ENCODE data around the gene SETD1B. TPM values are rescaled to one million over a fixed set of nuclear protein-coding genes. Genes with fewer than 3 reads are reported as not detected.
A peak's percentile ranks its signal among the peaks of the same experiment; 100 is the strongest.

SETD1B gene
- total and polyA plus RNA-seq, 5 donors: 7.6 to 14.9 (median 13.0) TPM

GRCh38 chr12:121802843-121803698, 738 bp upstream of the SETD1B start:
- Histone ChIP-seq H3K9me3 (ENCODE audit: control insufficient read depth, low read length) (no peaks in the 10 kb centered on the region), H3K27me3 (ENCODE audit: control insufficient read depth, insufficient read depth) (no peaks in the 10 kb centered on the region), H3K4me3 (ENCODE audit: low read length) (peak overlapping the region; percentile 97), H3K27ac (ENCODE audit: low read length) (peak overlapping the region; percentile 99), H3K4me1 (ENCODE audit: control insufficient read depth, insufficient read depth, low read length) (peaks cover 11% of the 10 kb centered on the region)
- DNase-seq: peak; percentile 89 to 96 (median 96)
- ATAC-seq: peak; percentile 45 to 55
- WGBS: under 1% methylated on average over 65 of the region's 65 CpGs
- intact Hi-C loops (cut with DNase I): no loop called here

DNA sequence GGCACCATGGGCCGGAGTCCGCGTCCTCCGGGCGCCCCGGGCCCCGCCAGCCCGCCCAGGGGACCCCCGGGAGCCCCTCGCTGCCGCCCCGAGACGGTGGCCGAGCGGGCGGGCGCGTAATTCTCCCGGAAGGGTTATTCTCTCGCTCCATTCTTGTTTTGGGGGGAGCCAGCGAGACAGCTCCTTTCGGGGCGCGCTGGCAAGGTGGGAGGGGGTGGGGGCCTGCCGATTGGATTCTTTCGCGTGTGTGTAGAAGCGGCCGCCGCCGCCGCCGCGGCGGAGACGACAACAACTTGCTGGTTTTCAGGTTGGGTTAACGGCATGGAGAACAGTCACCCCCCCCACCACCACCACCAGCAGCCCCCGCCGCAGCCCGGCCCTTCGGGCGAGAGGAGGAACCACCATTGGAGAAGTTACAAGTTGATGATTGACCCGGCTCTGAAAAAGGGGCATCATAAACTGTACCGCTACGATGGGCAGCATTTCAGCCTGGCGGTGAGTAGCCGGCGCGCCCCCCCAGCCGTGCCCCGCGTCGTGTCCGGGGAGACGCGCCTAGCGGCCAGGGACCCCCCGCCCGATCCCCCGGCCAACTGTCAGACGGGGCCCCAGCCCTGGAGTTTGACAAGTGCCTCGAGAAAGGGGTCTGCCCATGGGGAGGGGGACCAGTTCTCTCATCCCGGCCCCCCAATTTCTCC, 755 bp downstream of the SETD1B start:
- peak overlapping the region; percentile 97 for H3K4me3 ChIP-seq (ENCODE audit: low read length)
- under 1% methylated on average over 63 of the region's 63 CpGs for WGBS
- H3K9me3 ChIP-seq (ENCODE audit: control insufficient read depth, low read length): no peaks in the 10 kb centered on the region
- intact Hi-C loops (cut with DNase I): no loop called here
- DNase-seq: peak in 2 of 3 donors; percentile 77 to 79
- no peak for ATAC-seq
- H3K27ac ChIP-seq (ENCODE audit: low read length): peak overlapping the region; percentile 89
- H3K4me1 ChIP-seq (ENCODE audit: control insufficient read depth, insufficient read depth, low read length): peaks cover 7% of the 10 kb centered on the region
- H3K27me3 ChIP-seq (ENCODE audit: control insufficient read depth, insufficient read depth): no peaks in the 10 kb centered on the region

- DNase-seq: peak in 1 of 3 donors; percentile 67
- intact Hi-C loops (cut with DNase I): no loop called here
These were observed 1.6 kb downstream of the SETD1B start for GRCh38 chr12:121805171-121806008.

DNA sequence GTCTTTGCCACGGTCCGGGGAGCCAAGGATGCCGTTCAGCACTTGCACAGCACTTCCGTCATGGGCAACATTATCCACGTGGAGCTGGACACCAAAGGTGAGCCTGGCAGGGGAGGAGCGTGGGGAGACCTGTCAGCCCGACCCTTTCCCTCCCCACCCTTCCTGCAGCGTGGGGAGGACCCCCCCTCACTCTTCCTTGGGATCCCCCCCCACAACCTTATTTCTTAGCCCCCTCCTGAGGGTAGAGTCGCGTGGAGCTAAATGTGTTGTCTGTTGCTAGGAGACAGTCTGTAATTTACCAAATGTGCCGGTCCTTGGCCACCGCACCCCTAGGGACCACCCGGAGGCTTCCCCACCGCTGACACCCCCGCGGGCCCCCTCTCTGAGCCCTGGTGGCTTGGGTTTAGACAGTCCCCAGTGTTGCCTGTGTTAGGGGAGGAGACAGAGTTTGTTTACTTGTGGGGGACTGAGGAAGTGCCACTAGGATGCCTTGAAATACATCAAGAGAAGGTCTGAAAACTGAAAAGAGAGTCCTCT, 2.3 kb downstream of the SETD1B start:
- no peak for DNase-seq
- Histone ChIP-seq H3K27ac (ENCODE audit: low read length) (peak overlapping the region; percentile 41), H3K4me3 (ENCODE audit: low read length) (peak overlapping the region; percentile 97), H3K4me1 (ENCODE audit: control insufficient read depth, insufficient read depth, low read length) (peaks cover 10% of the 10 kb centered on the region), H3K27me3 (ENCODE audit: control insufficient read depth, insufficient read depth) (no peaks in the 10 kb centered on the region), H3K9me3 (ENCODE audit: control insufficient read depth, low read length) (no peaks in the 10 kb centered on the region)
- 4% methylated on average over 16 of the region's 16 CpGs for WGBS
- intact Hi-C loops (cut with DNase I): no loop called here
- no peak for ATAC-seq

More at GRCh38 chr12:121805171-121806008, 1.6 kb downstream of the SETD1B start:
- 1% methylated on average over 45 of the region's 45 CpGs for WGBS
- no peak for ATAC-seq
- Histone ChIP-seq H3K27me3 (ENCODE audit: control insufficient read depth, insufficient read depth) (no peaks in the 10 kb centered on the region), H3K9me3 (ENCODE audit: control insufficient read depth, low read length) (no peaks in the 10 kb centered on the region), H3K27ac (ENCODE audit: low read length) (peak overlapping the region; percentile 60), H3K4me1 (ENCODE audit: control insufficient read depth, insufficient read depth, low read length) (peaks cover 7% of the 10 kb centered on the region), H3K4me3 (ENCODE audit: low read length) (peak overlapping the region; percentile 97)

DNA sequence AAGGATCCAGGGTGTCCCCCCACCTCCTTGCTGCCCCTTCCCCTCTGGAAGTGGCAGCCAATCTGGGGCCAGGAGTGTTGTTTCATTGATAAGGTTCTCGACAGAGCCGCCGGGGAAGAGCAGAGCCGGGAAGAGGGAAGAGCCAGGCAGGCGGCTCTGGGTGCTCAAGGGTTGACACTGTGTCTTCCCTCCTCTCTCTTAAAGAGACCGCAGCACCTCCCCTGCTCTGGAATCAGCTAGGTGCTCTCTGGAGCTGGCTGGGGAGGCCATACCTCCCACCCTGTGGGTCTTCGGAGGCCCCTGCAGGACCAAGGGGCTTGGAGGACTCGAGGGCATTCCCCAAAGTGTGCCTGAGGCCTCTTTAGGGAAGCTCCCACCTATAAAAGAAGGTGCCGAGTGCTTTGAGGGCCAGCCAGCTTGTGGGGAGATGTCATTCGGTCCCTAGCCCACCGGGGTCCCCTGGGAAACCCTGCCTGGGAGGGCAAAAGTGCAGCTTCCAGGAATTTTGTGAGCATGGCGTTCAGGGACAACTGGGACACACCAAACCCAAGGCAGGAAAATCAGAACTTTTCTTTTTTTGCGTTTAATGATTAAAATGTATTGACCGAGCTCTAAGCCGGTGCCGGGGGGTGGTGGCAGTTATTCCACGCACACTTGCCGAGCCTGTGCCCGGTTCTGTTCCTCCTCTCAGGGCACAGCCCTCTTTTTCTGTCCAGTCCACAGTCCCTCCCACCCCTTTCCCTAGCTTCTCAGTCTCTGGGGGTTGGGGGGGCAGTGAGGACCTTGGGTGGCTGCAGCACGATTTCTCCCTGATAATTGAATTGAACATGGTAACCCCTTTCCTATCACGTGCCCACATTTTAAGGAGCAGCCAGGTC, 3.0 kb downstream of the SETD1B start:
- DNase-seq (peak in 2 of 3 donors; percentile 55 to 62), ATAC-seq (no peak)
- Histone ChIP-seq H3K9me3 (ENCODE audit: control insufficient read depth, low read length) (no peaks in the 10 kb centered on the region), H3K4me1 (ENCODE audit: control insufficient read depth, insufficient read depth, low read length) (peaks cover 14% of the 10 kb centered on the region), H3K27me3 (ENCODE audit: control insufficient read depth, insufficient read depth) (no peaks in the 10 kb centered on the region), H3K4me3 (ENCODE audit: low read length) (peak overlapping the region; percentile 97), H3K27ac (ENCODE audit: low read length) (peak overlapping the region; percentile 41)
- intact Hi-C loops (cut with DNase I): no loop called here
- WGBS: 28% methylated on average over 21 of the region's 21 CpGs

- Histone ChIP-seq H3K4me1 (ENCODE audit: control insufficient read depth, insufficient read depth, low read length) (peaks cover 16% of the 10 kb centered on the region), H3K9me3 (ENCODE audit: control insufficient read depth, low read length) (no peaks in the 10 kb centered on the region), H3K27ac (ENCODE audit: low read length) (no peak overlapping the region), H3K27me3 (ENCODE audit: control insufficient read depth, insufficient read depth) (no peaks in the 10 kb centered on the region), H3K4me3 (ENCODE audit: low read length) (no peak overlapping the region)
- DNase-seq: peak in 1 of 3 donors; percentile 19
- intact Hi-C loops (cut with DNase I): no loop called here
- ATAC-seq: no peak
- WGBS: 77% methylated on average over 14 of the region's 14 CpGs
These were observed 4.0 kb downstream of the SETD1B start for GRCh38 chr12:121807642-121808347.

- intact Hi-C loops (cut with DNase I): no loop called here
- no peak for ATAC-seq
- Histone ChIP-seq H3K9me3 (ENCODE audit: control insufficient read depth, low read length) (no peaks in the 10 kb centered on the region), H3K27me3 (ENCODE audit: control insufficient read depth, insufficient read depth) (no peaks in the 10 kb centered on the region), H3K27ac (ENCODE audit: low read length) (no peak overlapping the region), H3K4me3 (ENCODE audit: low read length) (no peak overlapping the region), H3K4me1 (ENCODE audit: control insufficient read depth, insufficient read depth, low read length) (peaks cover 18% of the 10 kb centered on the region)
- WGBS: 90% methylated on average over 8 of the region's 8 CpGs
- peak in 2 of 3 donors; percentile 36 to 38 for DNase-seq
These were observed 4.8 kb downstream of the SETD1B start for GRCh38 chr12:121808623-121809022.

GRCh38 chr12:121809712-121810116, 5.9 kb downstream of the SETD1B start:
- no peak for ATAC-seq
- Histone ChIP-seq H3K9me3 (ENCODE audit: control insufficient read depth, low read length) (no peaks in the 10 kb centered on the region), H3K27me3 (ENCODE audit: control insufficient read depth, insufficient read depth) (no peaks in the 10 kb centered on the region), H3K27ac (ENCODE audit: low read length) (no peak overlapping the region), H3K4me3 (ENCODE audit: low read length) (no peak overlapping the region), H3K4me1 (ENCODE audit: control insufficient read depth, insufficient read depth, low read length) (peaks cover 18% of the 10 kb centered on the region)
- WGBS: 91% methylated on average over 27 of the region's 27 CpGs
- peak in 1 of 3 donors; percentile 74 for DNase-seq
- intact Hi-C loops (cut with DNase I): loop anchor here in 3 of 4 donors (2.0 to 10.0 kb wide), 4 partner anchors 13 to 75 kb away; partner anchors contain the start of gene PSMD9 (in 1 of the 3)

DNA sequence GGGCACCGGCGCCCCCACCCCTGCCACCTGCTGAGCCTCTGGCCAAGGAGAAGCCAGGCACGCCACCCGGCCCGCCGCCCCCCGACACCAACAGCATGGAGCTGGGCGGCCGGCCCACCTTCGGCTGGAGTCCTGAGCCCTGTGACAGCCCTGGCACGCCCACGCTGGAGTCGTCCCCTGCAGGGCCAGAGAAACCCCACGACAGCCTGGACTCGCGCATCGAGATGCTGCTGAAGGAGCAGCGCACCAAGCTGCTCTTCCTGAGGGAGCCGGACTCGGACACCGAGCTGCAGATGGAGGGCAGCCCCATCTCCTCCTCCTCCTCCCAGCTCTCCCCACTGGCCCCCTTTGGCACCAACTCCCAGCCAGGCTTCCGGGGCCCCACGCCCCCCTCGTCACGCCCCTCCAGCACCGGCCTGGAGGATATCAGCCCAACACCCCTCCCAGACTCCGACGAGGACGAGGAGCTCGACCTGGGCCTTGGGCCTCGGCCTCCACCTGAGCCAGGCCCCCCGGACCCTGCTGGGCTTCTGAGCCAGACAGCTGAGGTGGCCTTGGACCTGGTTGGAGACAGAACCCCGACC, 6.5 kb downstream of the SETD1B start:
- Histone ChIP-seq H3K9me3 (ENCODE audit: control insufficient read depth, low read length) (no peaks in the 10 kb centered on the region), H3K4me3 (ENCODE audit: low read length) (no peak overlapping the region), H3K27ac (ENCODE audit: low read length) (no peak overlapping the region), H3K27me3 (ENCODE audit: control insufficient read depth, insufficient read depth) (no peaks in the 10 kb centered on the region), H3K4me1 (ENCODE audit: control insufficient read depth, insufficient read depth, low read length) (peaks cover 18% of the 10 kb centered on the region)
- ATAC-seq (no peak), DNase-seq (peak in 2 of 3 donors; percentile 52 to 64)
- WGBS: 71% methylated on average over 33 of the region's 33 CpGs
- intact Hi-C loops (cut with DNase I): loop anchor here in 3 of 4 donors (2.0 to 10.0 kb wide), 4 partner anchors 14 to 74 kb away; partner anchors contain the start of gene PSMD9 (in 1 of the 3)
